HL-60 (cell line): ENCODE measurements around the gene STAT1.

Experiments
- DNase-seq, 2 experiments: peaks; one replicate each; pipeline ENCODE4 v3.0.0-alpha.2; 2010 to 2020; ENCODE audit warnings: low read depth in 1 of 2, low spot score in 1 of 2
- H3K27ac ChIP-seq: fragments of 250-450 bp; sonication (Bioruptor Pico); replicated peaks from 2 replicates; pipeline ENCODE4 v1.5.1; 2020; ENCODE audit warnings: mild to moderate bottlenecking, moderate library complexity
- H3K27me3 ChIP-seq: fragments of 250-450 bp; sonication (Bioruptor Pico); 2 replicates; pipeline ENCODE4 v1.5.1; 2021; ENCODE audit warnings: mild to moderate bottlenecking, moderate library complexity; ENCODE audit not compliant: insufficient read depth, poor library complexity, severe bottlenecking
- H3K4me3 ChIP-seq: replicated peaks from 2 replicates; pipeline ENCODE4 v1.5.1; 2011; ENCODE audit warnings: mild to moderate bottlenecking, control low read depth, low read length; ENCODE audit not compliant: insufficient read depth
- CTCF ChIP-seq: IDR thresholded peaks from one replicate; pipeline ENCODE4 v1.5.1; 2011; ENCODE audit warnings: low read length, control low read depth, inconsistent platforms; ENCODE audit not compliant: insufficient read depth
- GABPA ChIP-seq: IDR thresholded peaks from 2 replicates; pipeline ENCODE4 v1.6.1; 2012; ENCODE audit warnings: low read depth
- POLR2AphosphoS5 ChIP-seq: IDR thresholded peaks from 2 replicates; pipeline ENCODE4 v1.6.1; 2012; ENCODE audit warnings: low read depth
- SPI1 ChIP-seq: IDR thresholded peaks from 2 replicates; pipeline ENCODE4 v1.6.1; 2012; ENCODE audit warnings: low read depth, mild to moderate bottlenecking, borderline replicate concordance
- TF ChIP-seq, protein P1 (sequence below): IDR thresholded peaks from 2 replicates; pipeline ENCODE4 v1.6.1; 2012; ENCODE audit warnings: low read depth; ENCODE audit not compliant: insufficient replicate concordance

Gene STAT1

GRCh38 chr2:191043438-191043837 is 29.5 kb upstream of the STAT1 start:
- no peak overlapping the region for H3K27ac ChIP-seq
- no peak overlapping the region for H3K4me3 ChIP-seq
- no peaks in the 10 kb centered on the region for H3K27me3 ChIP-seq
- no peak for DNase-seq
- TF ChIP-seq CTCF (no peak), GABPA (no peak), SPI1 (no peak), POLR2AphosphoS5 (no peak)
- TF ChIP-seq, protein P1, sequence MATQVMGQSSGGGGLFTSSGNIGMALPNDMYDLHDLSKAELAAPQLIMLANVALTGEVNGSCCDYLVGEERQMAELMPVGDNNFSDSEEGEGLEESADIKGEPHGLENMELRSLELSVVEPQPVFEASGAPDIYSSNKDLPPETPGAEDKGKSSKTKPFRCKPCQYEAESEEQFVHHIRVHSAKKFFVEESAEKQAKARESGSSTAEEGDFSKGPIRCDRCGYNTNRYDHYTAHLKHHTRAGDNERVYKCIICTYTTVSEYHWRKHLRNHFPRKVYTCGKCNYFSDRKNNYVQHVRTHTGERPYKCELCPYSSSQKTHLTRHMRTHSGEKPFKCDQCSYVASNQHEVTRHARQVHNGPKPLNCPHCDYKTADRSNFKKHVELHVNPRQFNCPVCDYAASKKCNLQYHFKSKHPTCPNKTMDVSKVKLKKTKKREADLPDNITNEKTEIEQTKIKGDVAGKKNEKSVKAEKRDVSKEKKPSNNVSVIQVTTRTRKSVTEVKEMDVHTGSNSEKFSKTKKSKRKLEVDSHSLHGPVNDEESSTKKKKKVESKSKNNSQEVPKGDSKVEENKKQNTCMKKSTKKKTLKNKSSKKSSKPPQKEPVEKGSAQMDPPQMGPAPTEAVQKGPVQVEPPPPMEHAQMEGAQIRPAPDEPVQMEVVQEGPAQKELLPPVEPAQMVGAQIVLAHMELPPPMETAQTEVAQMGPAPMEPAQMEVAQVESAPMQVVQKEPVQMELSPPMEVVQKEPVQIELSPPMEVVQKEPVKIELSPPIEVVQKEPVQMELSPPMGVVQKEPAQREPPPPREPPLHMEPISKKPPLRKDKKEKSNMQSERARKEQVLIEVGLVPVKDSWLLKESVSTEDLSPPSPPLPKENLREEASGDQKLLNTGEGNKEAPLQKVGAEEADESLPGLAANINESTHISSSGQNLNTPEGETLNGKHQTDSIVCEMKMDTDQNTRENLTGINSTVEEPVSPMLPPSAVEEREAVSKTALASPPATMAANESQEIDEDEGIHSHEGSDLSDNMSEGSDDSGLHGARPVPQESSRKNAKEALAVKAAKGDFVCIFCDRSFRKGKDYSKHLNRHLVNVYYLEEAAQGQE: no peak

GRCh38 chr2:191041418-191042161 is 27.6 kb upstream of the STAT1 start:
- no peak for DNase-seq
- H3K27ac ChIP-seq: no peak overlapping the region
- H3K4me3 ChIP-seq: no peak overlapping the region
- no peaks in the 10 kb centered on the region for H3K27me3 ChIP-seq
- TF ChIP-seq, protein P1: no peak
- no peak for TF ChIP-seq CTCF
- no peak for TF ChIP-seq POLR2AphosphoS5
- TF ChIP-seq SPI1: no peak
- no peak for TF ChIP-seq GABPA

DNA sequence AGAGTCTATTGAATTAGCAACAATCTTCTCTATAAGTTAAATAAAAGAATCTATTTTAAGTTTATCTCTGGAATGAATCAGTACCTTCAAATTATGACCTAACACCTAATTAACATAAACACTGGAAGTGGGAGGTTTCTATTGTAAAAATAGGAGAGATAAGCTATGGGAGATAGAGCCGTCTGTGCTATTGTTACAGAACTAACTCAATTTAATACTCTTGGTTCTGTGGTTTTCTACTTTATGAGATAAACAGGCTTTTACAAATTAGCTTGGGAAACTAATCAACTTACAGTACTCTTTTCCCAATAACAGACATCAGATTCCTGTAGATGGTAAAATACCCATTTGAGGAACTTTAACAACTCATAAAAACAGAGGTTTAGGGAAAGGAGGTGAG is 25.6 kb upstream of the STAT1 start:
- H3K27ac ChIP-seq: no peak overlapping the region
- TF ChIP-seq POLR2AphosphoS5: no peak
- no peak for TF ChIP-seq SPI1
- TF ChIP-seq, protein P1: no peak
- no peak for TF ChIP-seq CTCF
- no peak for TF ChIP-seq GABPA
- no peak for DNase-seq
- no peaks in the 10 kb centered on the region for H3K27me3 ChIP-seq
- no peak overlapping the region for H3K4me3 ChIP-seq
